DOHH2 (cell line): ENCODE data around the gene KRT31.

Source experiments
- CTCF ChIP-seq: fragments of 200-600 bp; sonication (generic); IDR thresholded peaks from one replicate; pipeline ENCODE4 v1.5.1; 2014; ENCODE audit warnings: antibody characterized with exemption, mild to moderate bottlenecking, low read depth, low read length; ENCODE audit not compliant: poor library complexity, severe bottlenecking
- EZH2phosphoT487 ChIP-seq: fragments of 200-600 bp; sonication (generic); IDR thresholded peaks from 2 replicates; pipeline ENCODE4 v1.6.1; 2017; ENCODE audit warnings: borderline replicate concordance, mild to moderate bottlenecking, antibody characterized with exemption, low read length, moderate library complexity, mixed read lengths

GRCh38 chr17:41347869-41348760, 49.3 kb downstream of the KRT31 start:
- no peak for TF ChIP-seq CTCF
- no peak for TF ChIP-seq EZH2phosphoT487
